GM21786 (cell line): ENCODE data around the gene MAG.
"Not testable (repeated sequence)": the region's sequence is repeated elsewhere in the genome, so short reads cannot be mapped to it uniquely, and the experiment has no call there.

Experiments used
- ATAC-seq: cut with Tn5 transposase; IDR thresholded peaks from one replicate; pipeline ENCODE4 v1.9.1; 2021; ENCODE audit not compliant: unreplicated experiment

Gene MAG

GRCh38 chr19:35279374-35279773, 12.6 kb upstream of the MAG start:
- no peak for ATAC-seq

GRCh38 chr19:35279985-35280821, 11.8 kb upstream of the MAG start:
- ATAC-seq: no peak

GRCh38 chr19:35281303-35281702, 10.7 kb upstream of the MAG start:
- no peak for ATAC-seq

- no peak for ATAC-seq
Measured at GRCh38 chr19:35284153-35285094, 7.5 kb upstream of the MAG start.

- ATAC-seq: no peak
Measured at GRCh38 chr19:35285095-35285449, 6.9 kb upstream of the MAG start.

GRCh38 chr19:35285465-35285864, 6.5 kb upstream of the MAG start:
- ATAC-seq: not testable (repeated sequence)

- ATAC-seq: not testable (repeated sequence)
Measured at GRCh38 chr19:35286101-35286500, 5.9 kb upstream of the MAG start.

GRCh38 chr19:35287713-35288112, 4.2 kb upstream of the MAG start:
- no peak for ATAC-seq

GRCh38 chr19:35288331-35288730, 3.6 kb upstream of the MAG start:
- no peak for ATAC-seq

GRCh38 chr19:35288906-35289305, 3.1 kb upstream of the MAG start:
- ATAC-seq: no peak

GRCh38 chr19:35290381-35291127, 1.4 kb upstream of the MAG start:
- ATAC-seq: no peak

- no peak for ATAC-seq
Measured at GRCh38 chr19:35291259-35291658, 702 bp upstream of the MAG start.

GRCh38 chr19:35292421-35293362, 731 bp downstream of the MAG start:
- ATAC-seq: no peak

GRCh38 chr19:35293363-35293739, 1.4 kb downstream of the MAG start:
- no peak for ATAC-seq

- no peak for ATAC-seq
Measured at GRCh38 chr19:35293808-35294207, 1.8 kb downstream of the MAG start.

- no peak for ATAC-seq
Measured at GRCh38 chr19:35294328-35294727, 2.4 kb downstream of the MAG start.

- ATAC-seq: no peak
Measured at GRCh38 chr19:35294859-35295791, 3.2 kb downstream of the MAG start.

GRCh38 chr19:35295792-35296462, 4.0 kb downstream of the MAG start:
- ATAC-seq: no peak
